ENCODE measurements around the gene MAPK14. TPM values are rescaled to one million over a fixed set of nuclear protein-coding genes. Genes with fewer than 3 reads are reported as not detected.

The MAPK14 gene
- total and polyA plus RNA-seq, 2 donors (not counting 3 experiments of a cell fraction or from before 2014, with no cell fraction given): 33.3 to 54.1 TPM

GRCh38 chr6:36068012-36068392 lies 40.4 kb downstream of the MAPK14 start:
- FAIRE-seq: no peak

GRCh38 chr6:36068586-36068985 lies 41.0 kb downstream of the MAPK14 start:
- FAIRE-seq: no peak
- no TSS peak for BruUV-seq (replicated peaks)
- H3K9ac ChIP-seq (replicated peaks; ENCODE audit: extremely low read depth, insufficient read depth, low read length): no peak overlapping the region
- H4K20me1 ChIP-seq (replicated peaks; ENCODE audit: control insufficient read depth, extremely low read depth, insufficient read depth, low read length): peaks cover 8% of the 10 kb centered on the region
- no peak overlapping the region for H3K4me3 ChIP-seq (replicated peaks in 1 of 3; ENCODE audit: insufficient read depth in 1 of 3, low read depth in 1 of 3, low read length in 3 of 3)
- DNase-seq (ENCODE audit: low read depth, low spot score): no peak
- TF ChIP-seq FOS (IDR thresholded peaks at IDR 0.05; ENCODE audit: borderline replicate concordance, insufficient read depth, low read length) (no peak), POLR2A (IDR thresholded peaks at IDR 0.05; ENCODE audit: low read depth, low read length) (no peak), JUN (IDR thresholded peaks at IDR 0.05; ENCODE audit: borderline replicate concordance, insufficient read depth, insufficient read length, low read depth) (no peak), MAX (IDR thresholded peaks at IDR 0.05; ENCODE audit: insufficient read depth, insufficient read length) (no peak), MYC (IDR thresholded peaks at IDR 0.05; ENCODE audit: low read depth, low read length) (no peak), EZH2 (IDR thresholded peaks at IDR 0.05; ENCODE audit: borderline replicate concordance, low read depth, low read length, severe bottlenecking) (no peak), GATA2 (IDR thresholded peaks at IDR 0.05; ENCODE audit: insufficient read depth, insufficient read length, low read depth, low read length) (no peak), POLR2AphosphoS5 (IDR thresholded peaks at IDR 0.05; ENCODE audit: insufficient read depth, low read depth, low read length) (no peak)
- TF ChIP-seq, protein P1, sequence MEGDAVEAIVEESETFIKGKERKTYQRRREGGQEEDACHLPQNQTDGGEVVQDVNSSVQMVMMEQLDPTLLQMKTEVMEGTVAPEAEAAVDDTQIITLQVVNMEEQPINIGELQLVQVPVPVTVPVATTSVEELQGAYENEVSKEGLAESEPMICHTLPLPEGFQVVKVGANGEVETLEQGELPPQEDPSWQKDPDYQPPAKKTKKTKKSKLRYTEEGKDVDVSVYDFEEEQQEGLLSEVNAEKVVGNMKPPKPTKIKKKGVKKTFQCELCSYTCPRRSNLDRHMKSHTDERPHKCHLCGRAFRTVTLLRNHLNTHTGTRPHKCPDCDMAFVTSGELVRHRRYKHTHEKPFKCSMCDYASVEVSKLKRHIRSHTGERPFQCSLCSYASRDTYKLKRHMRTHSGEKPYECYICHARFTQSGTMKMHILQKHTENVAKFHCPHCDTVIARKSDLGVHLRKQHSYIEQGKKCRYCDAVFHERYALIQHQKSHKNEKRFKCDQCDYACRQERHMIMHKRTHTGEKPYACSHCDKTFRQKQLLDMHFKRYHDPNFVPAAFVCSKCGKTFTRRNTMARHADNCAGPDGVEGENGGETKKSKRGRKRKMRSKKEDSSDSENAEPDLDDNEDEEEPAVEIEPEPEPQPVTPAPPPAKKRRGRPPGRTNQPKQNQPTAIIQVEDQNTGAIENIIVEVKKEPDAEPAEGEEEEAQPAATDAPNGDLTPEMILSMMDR (IDR thresholded peaks at IDR 0.05; ENCODE audit: extremely low read depth in 1 of 2, insufficient read depth in 1 of 2, low read depth in 1 of 2, low read length in 2 of 2): no peak
- H3K36me3 ChIP-seq (ENCODE audit: control insufficient read depth in 2 of 2, extremely low read depth in 1 of 2, insufficient read depth in 2 of 2, low read length in 2 of 2): no peaks in the 10 kb centered on the region
- H3K4me1 ChIP-seq (ENCODE audit: control insufficient read depth, extremely low read depth, insufficient read depth, low read length): peaks cover 4% of the 10 kb centered on the region
- no peaks in the 10 kb centered on the region for H3K27me3 ChIP-seq (ENCODE audit: control insufficient read depth in 2 of 2, insufficient read depth in 2 of 2, low read length in 2 of 2)
- H2AFZ ChIP-seq (ENCODE audit: low read depth, low read length): no peak overlapping the region
- H3K9me3 ChIP-seq (replicated peaks; ENCODE audit: control insufficient read depth, insufficient read depth, low read length): no peaks in the 10 kb centered on the region
- dilution Hi-C loops (cut with MboI; ENCODE audit: extremely low pct_ligation_motif_present, low sequenced_read_pairs): no loop called here
- H3K4me2 ChIP-seq (ENCODE audit: insufficient read depth, low read length): no peak overlapping the region
- no peaks in the 10 kb centered on the region for H3K9me1 ChIP-seq (replicated peaks; ENCODE audit: control insufficient read depth, extremely low read depth, insufficient read depth, low read length)
- CTCF ChIA-PET: interaction anchor here (1.7 to 3.0 kb wide), 2 partner anchors 10 to 17 kb away, joined by 4 to 9 read pairs; no protein-coding TSS in a partner anchor
- H3K79me2 ChIP-seq (ENCODE audit: control insufficient read depth, insufficient read depth, low read length): peaks cover 86% of the 10 kb centered on the region
- POLR2A ChIA-PET: no interaction called here
- no peak overlapping the region for H3K27ac ChIP-seq (ENCODE audit: insufficient read depth, low read depth, low read length)
- intact Hi-C loops (cut with micrococcal nuclease): no loop called here

More at GRCh38 chr6:36068012-36068392, 40.4 kb downstream of the MAPK14 start:
- peaks cover 87% of the 10 kb centered on the region for H3K79me2 ChIP-seq (ENCODE audit: control insufficient read depth, insufficient read depth, low read length)
- no peak overlapping the region for H2AFZ ChIP-seq (ENCODE audit: low read depth, low read length)
- H3K9me3 ChIP-seq (replicated peaks; ENCODE audit: control insufficient read depth, insufficient read depth, low read length): no peaks in the 10 kb centered on the region
- ChIA-PET POLR2A (no interaction called here), CTCF (interaction anchor here (0.7 to 3.0 kb wide), 3 partner anchors 9 to 16 kb away, joined by 3 to 9 read pairs (median 4); no protein-coding TSS in a partner anchor)
- dilution Hi-C loops (cut with MboI; ENCODE audit: extremely low pct_ligation_motif_present, low sequenced_read_pairs) (no loop called here), intact Hi-C loops (cut with micrococcal nuclease) (no loop called here)
- H3K27me3 ChIP-seq (ENCODE audit: control insufficient read depth in 2 of 2, insufficient read depth in 2 of 2, low read length in 2 of 2): no peaks in the 10 kb centered on the region
- no peak for TF ChIP-seq JUN (IDR thresholded peaks at IDR 0.05; ENCODE audit: borderline replicate concordance, insufficient read depth, insufficient read length, low read depth)
- H3K36me3 ChIP-seq (ENCODE audit: control insufficient read depth in 2 of 2, extremely low read depth in 1 of 2, insufficient read depth in 2 of 2, low read length in 2 of 2): no peaks in the 10 kb centered on the region
- H3K9ac ChIP-seq (replicated peaks; ENCODE audit: extremely low read depth, insufficient read depth, low read length): no peak overlapping the region
- no peak for DNase-seq (ENCODE audit: low read depth, low spot score)
- H3K4me3 ChIP-seq (replicated peaks in 1 of 3; ENCODE audit: insufficient read depth in 1 of 3, low read depth in 1 of 3, low read length in 3 of 3): no peak overlapping the region
- H3K4me1 ChIP-seq (ENCODE audit: control insufficient read depth, extremely low read depth, insufficient read depth, low read length): peaks cover 4% of the 10 kb centered on the region
- H4K20me1 ChIP-seq (replicated peaks; ENCODE audit: control insufficient read depth, extremely low read depth, insufficient read depth, low read length): peaks cover 7% of the 10 kb centered on the region
- no peak overlapping the region for H3K27ac ChIP-seq (ENCODE audit: insufficient read depth, low read depth, low read length)
- BruUV-seq (replicated peaks): no TSS peak
- no peaks in the 10 kb centered on the region for H3K9me1 ChIP-seq (replicated peaks; ENCODE audit: control insufficient read depth, extremely low read depth, insufficient read depth, low read length)
- no peak overlapping the region for H3K4me2 ChIP-seq (ENCODE audit: insufficient read depth, low read length)
